ENCODE data around the gene TPM3. TPM values are rescaled to one million over a fixed set of nuclear protein-coding genes. Genes with fewer than 3 reads are reported as not detected.

Gene TPM3
- total and polyA plus RNA-seq, 9 of the 15 experiments (the other 6 are each of a cell fraction or from before 2014, with no cell fraction given): 202 to 604 (median 421) TPM

DNA sequence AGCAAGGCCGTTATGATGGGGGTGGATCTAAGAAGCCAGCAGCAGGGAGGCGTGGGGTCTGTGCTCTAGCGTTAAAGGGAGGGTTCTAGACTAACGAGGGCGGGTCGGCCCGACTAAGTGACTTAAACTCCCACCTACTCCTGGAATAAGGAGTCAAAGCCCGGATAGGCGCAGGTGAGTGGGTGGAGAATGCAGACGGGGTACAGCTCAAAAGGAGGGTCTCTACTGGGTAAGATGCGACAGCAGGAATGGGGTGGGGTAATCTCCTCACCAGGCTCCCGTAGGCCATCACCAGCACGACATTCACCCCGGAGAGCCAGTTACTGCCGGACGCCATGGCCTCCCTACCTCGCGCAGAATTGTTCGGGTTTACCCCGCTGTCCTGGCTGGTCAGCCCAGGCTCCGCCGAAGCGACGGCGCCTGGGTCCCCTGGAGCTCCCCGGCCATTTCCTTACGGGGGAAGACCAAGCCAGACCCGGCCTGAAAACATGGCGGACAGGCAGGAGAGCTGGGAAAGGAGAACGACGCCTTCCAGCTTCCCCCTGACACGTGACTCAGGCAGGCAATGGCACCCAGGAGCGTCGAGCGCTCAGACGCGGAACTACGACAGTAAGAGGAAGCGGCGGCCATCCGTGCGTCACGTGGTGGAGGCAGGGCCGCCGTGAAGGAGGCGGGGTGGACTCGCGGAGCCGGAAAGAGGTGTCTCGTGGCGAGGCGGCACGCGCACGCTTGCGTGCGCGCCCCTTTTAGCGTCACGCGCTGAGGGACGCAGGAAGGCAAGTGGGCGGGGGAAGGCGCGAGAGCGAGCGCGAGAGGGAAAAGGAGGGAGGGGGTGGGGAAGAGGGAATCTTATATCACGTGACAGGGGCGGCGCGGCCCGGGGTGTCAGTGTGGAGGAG is 28.4 kb upstream of the TPM3 start, which contains the start of gene UBAP2L (continued):
- TF ChIP-seq, protein P1, sequence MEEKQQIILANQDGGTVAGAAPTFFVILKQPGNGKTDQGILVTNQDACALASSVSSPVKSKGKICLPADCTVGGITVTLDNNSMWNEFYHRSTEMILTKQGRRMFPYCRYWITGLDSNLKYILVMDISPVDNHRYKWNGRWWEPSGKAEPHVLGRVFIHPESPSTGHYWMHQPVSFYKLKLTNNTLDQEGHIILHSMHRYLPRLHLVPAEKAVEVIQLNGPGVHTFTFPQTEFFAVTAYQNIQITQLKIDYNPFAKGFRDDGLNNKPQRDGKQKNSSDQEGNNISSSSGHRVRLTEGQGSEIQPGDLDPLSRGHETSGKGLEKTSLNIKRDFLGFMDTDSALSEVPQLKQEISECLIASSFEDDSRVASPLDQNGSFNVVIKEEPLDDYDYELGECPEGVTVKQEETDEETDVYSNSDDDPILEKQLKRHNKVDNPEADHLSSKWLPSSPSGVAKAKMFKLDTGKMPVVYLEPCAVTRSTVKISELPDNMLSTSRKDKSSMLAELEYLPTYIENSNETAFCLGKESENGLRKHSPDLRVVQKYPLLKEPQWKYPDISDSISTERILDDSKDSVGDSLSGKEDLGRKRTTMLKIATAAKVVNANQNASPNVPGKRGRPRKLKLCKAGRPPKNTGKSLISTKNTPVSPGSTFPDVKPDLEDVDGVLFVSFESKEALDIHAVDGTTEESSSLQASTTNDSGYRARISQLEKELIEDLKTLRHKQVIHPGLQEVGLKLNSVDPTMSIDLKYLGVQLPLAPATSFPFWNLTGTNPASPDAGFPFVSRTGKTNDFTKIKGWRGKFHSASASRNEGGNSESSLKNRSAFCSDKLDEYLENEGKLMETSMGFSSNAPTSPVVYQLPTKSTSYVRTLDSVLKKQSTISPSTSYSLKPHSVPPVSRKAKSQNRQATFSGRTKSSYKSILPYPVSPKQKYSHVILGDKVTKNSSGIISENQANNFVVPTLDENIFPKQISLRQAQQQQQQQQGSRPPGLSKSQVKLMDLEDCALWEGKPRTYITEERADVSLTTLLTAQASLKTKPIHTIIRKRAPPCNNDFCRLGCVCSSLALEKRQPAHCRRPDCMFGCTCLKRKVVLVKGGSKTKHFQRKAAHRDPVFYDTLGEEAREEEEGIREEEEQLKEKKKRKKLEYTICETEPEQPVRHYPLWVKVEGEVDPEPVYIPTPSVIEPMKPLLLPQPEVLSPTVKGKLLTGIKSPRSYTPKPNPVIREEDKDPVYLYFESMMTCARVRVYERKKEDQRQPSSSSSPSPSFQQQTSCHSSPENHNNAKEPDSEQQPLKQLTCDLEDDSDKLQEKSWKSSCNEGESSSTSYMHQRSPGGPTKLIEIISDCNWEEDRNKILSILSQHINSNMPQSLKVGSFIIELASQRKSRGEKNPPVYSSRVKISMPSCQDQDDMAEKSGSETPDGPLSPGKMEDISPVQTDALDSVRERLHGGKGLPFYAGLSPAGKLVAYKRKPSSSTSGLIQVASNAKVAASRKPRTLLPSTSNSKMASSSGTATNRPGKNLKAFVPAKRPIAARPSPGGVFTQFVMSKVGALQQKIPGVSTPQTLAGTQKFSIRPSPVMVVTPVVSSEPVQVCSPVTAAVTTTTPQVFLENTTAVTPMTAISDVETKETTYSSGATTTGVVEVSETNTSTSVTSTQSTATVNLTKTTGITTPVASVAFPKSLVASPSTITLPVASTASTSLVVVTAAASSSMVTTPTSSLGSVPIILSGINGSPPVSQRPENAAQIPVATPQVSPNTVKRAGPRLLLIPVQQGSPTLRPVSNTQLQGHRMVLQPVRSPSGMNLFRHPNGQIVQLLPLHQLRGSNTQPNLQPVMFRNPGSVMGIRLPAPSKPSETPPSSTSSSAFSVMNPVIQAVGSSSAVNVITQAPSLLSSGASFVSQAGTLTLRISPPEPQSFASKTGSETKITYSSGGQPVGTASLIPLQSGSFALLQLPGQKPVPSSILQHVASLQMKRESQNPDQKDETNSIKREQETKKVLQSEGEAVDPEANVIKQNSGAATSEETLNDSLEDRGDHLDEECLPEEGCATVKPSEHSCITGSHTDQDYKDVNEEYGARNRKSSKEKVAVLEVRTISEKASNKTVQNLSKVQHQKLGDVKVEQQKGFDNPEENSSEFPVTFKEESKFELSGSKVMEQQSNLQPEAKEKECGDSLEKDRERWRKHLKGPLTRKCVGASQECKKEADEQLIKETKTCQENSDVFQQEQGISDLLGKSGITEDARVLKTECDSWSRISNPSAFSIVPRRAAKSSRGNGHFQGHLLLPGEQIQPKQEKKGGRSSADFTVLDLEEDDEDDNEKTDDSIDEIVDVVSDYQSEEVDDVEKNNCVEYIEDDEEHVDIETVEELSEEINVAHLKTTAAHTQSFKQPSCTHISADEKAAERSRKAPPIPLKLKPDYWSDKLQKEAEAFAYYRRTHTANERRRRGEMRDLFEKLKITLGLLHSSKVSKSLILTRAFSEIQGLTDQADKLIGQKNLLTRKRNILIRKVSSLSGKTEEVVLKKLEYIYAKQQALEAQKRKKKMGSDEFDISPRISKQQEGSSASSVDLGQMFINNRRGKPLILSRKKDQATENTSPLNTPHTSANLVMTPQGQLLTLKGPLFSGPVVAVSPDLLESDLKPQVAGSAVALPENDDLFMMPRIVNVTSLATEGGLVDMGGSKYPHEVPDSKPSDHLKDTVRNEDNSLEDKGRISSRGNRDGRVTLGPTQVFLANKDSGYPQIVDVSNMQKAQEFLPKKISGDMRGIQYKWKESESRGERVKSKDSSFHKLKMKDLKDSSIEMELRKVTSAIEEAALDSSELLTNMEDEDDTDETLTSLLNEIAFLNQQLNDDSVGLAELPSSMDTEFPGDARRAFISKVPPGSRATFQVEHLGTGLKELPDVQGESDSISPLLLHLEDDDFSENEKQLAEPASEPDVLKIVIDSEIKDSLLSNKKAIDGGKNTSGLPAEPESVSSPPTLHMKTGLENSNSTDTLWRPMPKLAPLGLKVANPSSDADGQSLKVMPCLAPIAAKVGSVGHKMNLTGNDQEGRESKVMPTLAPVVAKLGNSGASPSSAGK (IDR thresholded peaks at IDR 0.05): peak; percentile 96
- no peak for TF ChIP-seq BRD4 (IDR thresholded peaks at IDR 0.05)
- no peak for TF ChIP-seq SRSF1 (IDR thresholded peaks at IDR 0.05; ENCODE audit: low read depth, low read length)
- TF ChIP-seq ZNF146 (CRISPR knock-in tag; IDR thresholded peaks at IDR 0.05; ENCODE audit: unreplicated experiment): no peak
- no peak for TF ChIP-seq ZNF551 (CRISPR knock-in tag; IDR thresholded peaks at IDR 0.05)
- no peak for TF ChIP-seq HOXB6 (CRISPR knock-in tag; IDR thresholded peaks at IDR 0.05; ENCODE audit: borderline replicate concordance)
- TF ChIP-seq, protein P2, sequence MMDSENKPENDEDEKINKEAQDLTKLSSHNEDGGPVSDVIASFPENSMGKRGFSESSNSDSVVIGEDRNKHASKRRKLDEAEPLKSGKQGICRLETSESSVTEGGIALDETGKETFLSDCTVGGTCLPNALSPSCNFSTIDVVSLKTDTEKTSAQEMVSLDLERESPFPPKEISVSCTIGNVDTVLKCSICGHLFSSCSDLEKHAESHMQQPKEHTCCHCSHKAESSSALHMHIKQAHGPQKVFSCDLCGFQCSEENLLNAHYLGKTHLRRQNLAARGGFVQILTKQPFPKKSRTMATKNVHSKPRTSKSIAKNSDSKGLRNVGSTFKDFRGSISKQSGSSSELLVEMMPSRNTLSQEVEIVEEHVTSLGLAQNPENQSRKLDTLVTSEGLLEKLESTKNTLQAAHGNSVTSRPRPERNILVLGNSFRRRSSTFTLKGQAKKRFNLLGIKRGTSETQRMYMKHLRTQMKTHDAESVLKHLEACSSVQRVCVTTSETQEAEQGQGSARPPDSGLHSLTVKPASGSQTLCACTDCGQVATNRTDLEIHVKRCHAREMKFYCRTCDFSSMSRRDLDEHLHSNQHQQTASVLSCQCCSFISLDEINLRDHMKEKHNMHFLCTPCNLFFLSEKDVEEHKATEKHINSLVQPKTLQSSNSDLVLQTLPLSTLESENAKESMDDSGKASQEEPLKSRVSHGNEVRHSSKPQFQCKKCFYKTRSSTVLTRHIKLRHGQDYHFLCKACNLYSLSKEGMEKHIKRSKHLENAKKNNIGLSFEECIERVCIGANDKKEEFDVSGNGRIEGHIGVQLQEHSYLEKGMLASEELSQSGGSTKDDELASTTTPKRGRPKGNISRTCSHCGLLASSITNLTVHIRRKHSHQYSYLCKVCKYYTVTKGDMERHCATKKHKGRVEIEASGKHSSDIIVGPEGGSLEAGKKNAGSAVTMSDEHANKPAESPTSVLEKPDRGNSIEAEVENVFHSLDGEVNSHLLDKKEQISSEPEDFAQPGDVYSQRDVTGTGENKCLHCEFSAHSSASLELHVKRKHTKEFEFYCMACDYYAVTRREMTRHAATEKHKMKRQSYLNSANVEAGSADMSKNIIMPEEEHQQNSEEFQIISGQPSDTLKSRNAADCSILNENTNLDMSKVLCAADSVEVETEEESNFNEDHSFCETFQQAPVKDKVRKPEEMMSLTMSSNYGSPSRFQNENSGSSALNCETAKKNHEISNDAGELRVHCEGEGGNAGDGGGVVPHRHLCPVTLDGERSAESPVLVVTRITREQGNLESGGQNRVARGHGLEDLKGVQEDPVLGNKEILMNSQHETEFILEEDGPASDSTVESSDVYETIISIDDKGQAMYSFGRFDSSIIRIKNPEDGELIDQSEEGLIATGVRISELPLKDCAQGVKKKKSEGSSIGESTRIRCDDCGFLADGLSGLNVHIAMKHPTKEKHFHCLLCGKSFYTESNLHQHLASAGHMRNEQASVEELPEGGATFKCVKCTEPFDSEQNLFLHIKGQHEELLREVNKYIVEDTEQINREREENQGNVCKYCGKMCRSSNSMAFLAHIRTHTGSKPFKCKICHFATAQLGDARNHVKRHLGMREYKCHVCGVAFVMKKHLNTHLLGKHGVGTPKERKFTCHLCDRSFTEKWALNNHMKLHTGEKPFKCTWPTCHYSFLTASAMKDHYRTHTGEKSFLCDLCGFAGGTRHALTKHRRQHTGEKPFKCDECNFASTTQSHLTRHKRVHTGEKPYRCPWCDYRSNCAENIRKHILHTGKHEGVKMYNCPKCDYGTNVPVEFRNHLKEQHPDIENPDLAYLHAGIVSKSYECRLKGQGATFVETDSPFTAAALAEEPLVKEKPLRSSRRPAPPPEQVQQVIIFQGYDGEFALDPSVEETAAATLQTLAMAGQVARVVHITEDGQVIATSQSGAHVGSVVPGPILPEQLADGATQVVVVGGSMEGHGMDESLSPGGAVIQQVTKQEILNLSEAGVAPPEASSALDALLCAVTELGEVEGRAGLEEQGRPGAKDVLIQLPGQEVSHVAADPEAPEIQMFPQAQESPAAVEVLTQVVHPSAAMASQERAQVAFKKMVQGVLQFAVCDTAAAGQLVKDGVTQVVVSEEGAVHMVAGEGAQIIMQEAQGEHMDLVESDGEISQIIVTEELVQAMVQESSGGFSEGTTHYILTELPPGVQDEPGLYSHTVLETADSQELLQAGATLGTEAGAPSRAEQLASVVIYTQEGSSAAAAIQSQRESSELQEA (IDR thresholded peaks at IDR 0.05; ENCODE audit: low read depth): peak; percentile 86

Data from K562 (cell line).